ENCODE measurements around the gene GPRC5C.

GPRC5C gene

DNA sequence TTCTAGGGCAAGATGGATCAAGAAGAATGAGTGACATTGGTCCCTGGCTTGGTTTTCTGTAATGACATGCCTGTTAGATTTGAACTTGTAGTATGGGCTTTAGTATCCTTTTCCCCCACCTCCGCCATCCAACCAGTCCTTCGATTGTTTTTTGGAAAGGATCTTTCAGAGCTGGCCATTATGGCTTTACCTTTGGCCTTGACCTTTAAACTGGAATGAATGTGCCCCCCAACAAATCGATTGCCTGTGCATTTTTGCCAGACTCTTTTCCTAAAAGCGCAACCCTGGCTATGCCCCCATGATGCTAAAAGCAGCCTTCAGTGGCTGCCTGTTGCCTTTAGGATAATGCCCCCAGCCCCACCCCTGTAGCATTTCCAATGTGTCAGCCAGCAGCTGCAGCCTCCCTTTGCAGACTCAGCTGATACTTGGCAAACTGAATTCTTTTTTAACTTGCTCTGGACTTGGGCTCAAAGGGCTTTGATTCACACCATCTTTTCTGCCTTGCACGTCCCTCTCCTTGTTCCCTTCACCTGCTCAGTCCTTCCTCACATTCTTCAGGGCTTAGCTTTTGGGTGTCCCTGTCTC lies 4.0 kb downstream of the GPRC5C start:
- no peak for DNase-seq

DNA sequence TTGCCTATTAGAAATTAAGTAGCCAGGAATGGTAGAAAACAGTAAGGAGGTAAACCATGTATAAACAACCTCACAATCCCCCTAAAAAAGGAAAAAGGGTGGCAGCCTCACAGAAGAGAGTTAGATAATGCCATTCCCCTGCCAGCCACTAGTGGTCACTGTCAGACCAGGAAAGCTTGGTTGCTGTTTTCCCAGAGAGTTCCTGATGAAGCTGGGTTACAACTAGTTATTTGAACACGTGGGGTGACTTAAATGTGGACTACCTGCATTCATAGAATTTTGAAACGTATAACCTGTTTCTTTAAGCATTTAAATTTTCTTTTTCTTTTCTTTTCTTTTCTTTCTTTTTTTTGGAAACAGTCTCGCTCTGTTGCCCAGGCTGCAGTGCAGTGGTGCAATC lies 5.8 kb downstream of the GPRC5C start:
- peak; percentile 25 for DNase-seq

DNA sequence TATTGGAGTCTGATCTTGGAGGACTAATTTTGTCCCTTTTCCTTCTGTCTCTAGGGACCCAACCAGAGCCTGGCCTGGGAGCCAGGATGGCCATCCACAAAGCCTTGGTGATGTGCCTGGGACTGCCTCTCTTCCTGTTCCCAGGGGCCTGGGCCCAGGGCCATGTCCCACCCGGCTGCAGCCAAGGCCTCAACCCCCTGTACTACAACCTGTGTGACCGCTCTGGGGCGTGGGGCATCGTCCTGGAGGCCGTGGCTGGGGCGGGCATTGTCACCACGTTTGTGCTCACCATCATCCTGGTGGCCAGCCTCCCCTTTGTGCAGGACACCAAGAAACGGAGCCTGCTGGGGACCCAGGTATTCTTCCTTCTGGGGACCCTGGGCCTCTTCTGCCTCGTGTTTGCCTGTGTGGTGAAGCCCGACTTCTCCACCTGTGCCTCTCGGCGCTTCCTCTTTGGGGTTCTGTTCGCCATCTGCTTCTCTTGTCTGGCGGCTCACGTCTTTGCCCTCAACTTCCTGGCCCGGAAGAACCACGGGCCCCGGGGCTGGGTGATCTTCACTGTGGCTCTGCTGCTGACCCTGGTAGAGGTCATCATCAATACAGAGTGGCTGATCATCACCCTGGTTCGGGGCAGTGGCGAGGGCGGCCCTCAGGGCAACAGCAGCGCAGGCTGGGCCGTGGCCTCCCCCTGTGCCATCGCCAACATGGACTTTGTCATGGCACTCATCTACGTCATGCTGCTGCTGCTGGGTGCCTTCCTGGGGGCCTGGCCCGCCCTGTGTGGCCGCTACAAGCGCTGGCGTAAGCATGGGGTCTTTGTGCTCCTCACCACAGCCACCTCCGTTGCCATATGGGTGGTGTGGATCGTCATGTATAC lies 8.0 kb downstream of the GPRC5C start:
- no peak for DNase-seq

DNA sequence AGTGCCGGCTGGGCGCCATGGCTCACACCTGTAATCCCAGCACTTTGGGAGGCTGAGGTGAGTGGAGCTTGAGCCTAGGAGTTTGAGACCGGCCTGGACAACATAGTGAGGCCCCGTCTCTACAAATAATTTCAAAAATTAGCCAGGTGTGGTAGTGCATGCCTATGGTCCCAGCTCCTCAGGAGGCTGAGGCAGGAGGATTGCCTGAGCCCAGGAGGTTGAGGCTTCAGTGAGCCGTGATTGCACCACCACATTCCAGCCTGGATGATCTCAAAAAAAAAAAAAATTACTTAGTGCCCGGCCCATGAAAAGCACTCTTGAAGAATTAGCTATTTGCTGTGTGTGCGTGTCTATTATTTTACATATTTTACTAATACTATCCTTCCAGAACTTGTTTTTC lies 9.6 kb downstream of the GPRC5C start:
- no peak for DNase-seq

DNA sequence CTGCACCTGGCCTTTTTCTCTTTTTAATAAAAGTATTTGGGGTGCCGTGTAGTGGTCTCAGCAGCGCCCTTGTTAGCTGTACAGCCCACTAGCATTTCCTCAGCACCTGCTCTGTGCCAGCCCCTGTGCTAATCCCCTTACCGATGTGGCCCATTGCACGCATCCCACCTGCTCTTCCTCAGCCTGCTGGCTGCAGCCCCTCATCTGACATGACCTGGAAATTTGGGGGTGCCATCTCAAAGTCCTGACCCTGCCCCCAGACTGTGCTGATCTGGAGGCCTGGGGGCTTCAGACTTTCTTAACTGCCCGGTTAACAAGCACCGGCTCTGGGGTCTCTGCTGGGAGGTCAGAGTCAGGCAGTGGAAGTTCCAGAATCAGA lies 10.4 kb downstream of the GPRC5C start:
- no peak for DNase-seq

DNA sequence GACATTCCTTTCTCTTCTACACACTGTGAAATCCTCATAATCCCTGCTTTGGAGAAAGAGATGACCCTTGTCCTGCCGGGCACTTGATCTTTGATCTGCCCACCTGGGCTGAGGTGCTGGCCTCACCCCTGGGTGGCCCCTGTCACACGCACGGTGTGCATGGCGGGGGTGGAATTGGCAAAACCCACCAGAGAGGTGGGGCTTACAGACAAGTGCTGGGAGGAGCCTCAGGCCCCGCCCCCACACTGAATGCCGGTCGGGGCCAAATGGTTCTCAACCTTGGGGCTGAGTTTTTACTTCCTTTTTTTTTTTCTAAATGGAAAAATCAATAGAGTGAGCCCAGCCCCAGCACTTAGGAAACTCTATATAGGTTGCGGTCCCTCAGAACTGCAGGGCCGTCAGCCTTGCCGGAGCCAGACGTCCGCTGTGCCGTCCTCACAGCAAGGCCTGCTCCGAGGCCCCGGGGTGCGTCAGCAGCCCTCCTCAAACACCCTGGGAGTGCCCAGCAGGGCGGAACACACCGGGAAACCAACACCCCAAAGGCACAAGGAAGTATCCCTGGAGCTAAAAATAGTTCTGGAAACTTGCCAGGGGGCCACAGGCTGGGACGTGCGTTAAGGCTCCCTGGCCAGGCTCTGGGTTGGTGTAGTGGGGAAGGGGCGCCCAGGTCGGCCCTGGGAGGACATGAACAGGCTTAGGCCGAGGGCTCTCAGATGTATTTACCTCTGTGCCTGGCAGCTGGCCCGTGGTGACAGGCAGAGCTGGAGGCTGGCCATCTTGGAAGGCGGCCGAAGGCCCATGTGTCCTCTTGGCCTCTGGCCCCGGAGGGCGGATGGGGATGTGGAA lies 11.0 kb downstream of the GPRC5C start:
- peak; percentile 41 for DNase-seq

DNA sequence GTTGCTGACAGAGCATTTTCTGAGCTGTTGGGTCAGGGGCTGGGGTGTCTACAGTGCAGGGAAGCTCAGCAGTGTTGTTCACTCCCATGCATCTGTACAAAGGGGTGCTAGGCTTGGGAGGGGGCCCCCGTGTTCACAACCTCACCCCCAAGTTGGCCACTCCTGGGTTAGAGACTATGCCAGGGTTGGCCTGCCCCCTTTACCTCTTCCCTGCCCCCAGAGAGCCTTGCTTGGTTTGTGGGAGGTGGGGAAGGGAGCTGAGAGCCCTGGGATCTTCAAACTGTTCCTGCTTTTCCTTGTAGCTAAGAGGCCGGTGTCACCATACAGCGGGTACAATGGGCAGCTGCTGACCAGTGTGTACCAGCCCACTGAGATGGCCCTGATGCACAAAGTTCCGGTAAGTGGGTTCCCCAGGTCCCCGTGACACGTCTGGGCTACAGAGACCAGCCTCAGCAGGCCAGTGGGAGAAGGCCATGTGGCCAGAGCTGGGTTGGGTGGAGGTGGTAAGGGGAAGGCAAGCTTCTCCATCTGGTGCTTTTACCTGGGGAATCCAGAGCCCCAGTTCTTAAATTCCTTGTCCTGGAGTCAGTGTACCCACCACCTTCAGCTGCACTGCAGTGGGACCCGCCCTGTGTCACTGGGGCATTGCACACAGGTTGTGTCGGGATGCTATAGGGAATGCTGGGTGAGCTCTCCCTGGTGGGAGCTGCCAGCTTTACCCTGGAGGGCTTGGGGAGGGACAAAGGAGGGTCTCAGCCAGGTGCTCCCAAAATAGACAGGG lies 11.8 kb downstream of the GPRC5C start:
- DNase-seq, result no peak

DNA sequence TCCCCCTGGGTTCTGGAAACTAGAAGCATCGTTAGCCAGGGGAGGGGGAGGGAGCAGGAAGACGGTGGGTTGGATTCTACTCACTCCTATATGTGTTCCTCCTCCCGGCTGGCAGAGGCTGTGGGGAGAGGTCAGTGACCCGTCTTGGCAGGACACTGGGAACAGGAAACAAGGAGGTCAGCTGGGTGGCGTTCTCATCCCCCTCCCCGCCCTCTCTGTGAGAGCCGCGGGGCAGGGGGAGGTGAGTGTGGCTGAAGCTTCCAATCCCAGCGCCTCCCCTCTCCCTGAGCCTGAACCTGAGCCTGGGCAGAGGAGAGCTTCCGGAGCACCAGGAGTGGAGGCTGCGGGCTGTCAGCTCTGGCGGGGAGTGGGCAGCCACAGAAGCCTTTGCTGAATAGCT lies 12.5 kb downstream of the GPRC5C start:
- DNase-seq, result no peak

DNA sequence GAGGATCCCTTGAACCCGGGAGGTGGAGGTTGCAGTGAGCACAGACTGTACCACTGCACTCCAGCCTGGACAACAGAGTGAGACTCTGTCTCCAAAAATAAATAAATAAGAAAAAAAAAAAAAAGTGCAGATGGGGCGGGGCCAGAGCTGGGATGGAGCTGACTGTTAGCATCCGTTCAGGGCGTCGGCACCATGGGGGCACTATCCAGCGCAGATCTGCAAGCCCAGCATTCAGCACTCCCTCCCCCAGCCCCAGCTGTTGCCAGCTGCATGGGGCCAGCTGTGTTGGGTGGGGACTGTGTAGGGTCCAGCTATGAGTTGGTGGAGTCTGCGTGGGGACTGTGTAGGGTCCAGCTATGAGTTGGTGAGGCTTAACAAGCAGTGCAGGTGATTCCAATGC lies 13.3 kb downstream of the GPRC5C start:
- DNase-seq, result no peak

DNA sequence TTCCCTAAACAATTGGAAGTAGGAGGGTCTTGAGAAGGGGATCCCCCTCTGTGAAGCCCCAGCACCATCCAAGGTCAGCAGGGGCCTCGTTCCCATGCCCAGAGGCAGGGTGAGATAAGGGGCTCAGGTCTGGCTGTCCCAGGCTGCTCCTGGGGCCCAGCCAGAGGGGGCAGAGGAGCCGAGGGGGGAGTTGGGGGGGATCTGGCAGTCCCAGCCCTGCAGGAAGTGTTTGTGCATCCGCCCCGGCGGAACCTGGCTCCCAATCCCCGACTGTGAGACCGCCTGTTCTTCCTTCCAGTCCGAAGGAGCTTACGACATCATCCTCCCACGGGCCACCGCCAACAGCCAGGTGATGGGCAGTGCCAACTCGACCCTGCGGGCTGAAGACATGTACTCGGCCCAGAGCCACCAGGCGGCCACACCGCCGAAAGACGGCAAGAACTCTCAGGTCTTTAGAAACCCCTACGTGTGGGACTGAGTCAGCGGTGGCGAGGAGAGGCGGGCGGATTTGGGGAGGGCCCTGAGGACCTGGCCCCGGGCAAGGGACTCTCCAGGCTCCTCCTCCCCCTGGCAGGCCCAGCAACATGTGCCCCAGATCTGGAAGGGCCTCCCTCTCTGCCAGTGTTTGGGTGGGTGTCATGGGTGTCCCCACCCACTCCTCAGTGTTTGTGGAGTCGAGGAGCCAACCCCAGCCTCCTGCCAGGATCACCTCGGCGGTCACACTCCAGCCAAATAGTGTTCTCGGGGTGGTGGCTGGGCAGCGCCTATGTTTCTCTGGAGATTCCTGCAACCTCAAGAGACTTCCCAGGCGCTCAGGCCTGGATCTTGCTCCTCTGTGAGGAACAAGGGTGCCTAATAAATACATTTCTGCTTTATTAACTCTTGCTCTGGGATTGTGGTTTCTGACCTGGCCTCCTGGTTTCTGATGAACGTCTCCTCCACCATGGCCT lies 14.9 kb downstream of the GPRC5C start:
- DNase-seq, result no peak

DNA sequence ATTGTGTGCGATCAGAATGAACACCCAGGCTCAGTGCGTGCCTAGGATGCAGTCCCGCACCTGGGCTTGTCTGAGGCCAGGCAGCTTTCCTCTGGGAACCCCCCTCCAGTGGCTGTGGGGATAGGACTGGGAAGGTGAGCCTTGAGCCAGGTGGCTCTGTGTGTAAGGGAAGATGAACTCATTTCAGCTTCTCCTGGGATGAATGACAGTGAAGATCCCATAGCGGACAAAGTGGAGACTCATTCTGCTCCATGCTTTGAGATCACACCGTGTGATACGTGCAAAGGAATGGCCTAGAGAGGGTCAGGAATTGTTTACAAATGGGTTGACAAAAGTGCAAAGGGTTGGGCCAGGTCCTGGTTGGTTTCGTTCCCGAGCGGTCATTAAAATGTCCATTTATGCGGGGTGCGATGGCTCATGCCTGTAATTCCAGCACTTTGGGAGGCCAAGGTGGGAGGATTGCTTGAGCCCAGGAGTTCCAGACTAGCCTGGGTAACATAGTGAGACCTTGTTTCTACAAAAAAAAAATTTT lies 15.8 kb downstream of the GPRC5C start:
- DNase-seq, result no peak

DNA sequence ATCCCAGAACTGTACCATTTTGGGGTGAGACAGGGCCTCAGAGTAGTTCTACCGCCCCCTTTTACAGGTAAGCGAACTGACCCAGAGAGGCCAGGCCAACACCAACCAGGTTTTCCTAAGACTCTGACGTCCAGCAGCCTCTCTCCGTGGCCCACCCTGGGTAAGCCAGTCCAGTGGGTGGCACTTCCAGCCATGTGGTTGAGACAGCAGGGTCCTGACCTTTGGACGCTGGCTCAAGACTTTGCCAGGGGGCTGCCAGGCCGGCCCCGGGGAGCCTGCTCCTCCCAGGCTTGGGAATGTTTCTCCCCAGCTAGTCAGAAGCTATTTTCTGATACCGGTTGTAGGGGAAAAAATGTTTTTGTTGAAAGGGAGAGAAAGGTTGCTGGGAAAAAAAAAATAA lies 16.9 kb downstream of the GPRC5C start:
- DNase-seq, result no peak

DNA sequence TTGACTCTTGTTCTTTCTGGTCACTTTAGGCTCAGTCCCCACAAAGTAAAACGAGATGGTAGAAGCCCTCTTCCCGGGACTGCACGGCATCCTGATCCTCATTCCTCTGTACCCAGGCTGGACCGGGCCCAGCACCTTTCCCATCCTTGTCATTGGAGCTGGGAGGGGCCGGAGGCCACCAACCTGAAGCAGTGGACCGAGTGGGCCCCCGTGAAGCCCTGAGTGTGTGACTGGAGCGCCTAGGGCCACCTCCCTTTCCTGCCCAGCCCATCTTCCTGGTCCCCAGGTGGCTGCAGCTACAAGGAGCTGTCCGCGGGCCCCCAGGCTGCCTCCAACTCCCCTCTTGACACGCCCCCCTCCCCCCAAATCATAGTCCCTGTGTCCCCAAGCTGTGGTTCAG lies 17.4 kb downstream of the GPRC5C start:
- no peak for DNase-seq

DNA sequence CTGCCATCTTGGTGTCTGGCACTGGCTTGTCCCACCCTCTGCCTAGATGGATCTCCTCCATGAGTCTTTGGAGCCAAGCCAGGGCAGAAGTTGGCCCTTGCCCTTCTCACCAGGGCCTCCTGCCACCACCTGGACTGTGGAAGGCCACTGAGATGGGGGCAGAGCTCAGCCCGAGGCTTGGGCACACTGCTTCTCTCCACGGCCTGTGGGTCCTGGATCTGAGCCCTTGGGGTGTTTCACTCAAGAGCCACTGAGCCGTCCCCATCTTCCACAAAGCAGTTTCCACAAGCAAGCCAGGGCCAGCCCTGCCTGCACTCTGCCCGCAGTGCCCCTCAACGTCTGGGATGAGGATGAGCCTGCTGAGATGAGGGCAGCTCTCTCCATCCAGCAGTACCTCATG lies 17.9 kb downstream of the GPRC5C start:
- no peak for DNase-seq

DNA sequence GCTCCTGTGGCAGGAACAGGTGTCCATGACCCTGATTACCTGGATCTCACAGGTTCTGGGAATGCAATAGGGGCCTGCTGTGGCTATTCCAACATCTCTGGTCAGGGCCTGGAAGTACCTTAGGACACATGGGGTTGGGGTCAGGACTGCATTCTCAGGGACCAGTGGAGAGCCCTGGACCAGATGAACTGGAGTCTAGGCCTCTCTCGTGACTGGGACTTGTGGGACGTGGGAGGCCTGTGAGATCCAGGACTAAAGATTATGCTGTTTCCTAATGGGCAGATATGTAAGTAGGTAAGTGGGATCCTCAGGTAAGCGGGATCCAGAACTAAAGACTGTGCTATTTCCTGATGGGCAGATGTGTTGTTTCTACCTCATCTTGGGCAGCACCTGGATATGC lies 18.3 kb downstream of the GPRC5C start:
- DNase-seq, result no peak

DNA sequence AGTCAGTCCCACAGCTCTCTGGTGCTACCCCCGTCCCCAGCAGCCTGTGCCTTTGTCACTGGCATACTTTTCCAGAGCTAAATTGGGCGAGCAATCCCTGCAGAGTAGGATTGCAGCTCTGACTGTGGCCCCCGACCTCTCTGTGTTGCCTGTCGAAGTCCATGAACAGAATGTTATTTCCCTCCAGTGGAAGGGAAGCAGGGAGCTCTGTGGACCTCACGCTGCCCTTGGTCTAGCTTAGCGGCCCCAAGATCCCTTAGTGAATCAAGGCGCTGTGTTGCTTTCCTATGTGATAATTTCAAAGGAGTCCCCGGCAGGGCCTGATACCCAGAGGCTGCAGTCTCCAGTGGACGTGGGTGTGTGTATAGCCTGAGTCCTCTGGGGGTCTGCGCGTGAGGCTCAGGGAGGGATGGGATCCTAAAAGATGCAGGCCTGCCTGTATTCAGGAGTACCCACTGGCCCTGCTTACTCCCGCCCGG lies 19.1 kb downstream of the GPRC5C start:
- no peak for DNase-seq

DNA sequence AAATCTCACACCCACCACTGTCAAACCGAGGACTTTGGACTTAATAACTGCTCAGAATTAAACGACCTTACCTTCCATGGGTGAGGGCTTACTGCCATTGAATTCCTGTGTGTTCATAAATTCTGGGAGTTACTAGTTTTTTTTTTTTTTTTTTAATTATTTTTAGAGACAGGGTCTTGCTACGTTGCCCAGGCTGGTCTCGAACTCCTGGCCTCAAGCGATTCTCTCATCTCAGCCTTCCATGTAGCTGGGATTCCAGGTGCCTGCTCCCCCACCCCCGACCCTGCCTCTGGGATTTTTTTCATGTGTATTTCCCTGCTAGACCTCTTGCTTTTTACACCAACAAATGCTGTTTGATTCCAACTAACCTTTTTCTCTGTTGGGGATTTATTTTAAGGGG lies 19.7 kb downstream of the GPRC5C start:
- DNase-seq, result no peak

DNA sequence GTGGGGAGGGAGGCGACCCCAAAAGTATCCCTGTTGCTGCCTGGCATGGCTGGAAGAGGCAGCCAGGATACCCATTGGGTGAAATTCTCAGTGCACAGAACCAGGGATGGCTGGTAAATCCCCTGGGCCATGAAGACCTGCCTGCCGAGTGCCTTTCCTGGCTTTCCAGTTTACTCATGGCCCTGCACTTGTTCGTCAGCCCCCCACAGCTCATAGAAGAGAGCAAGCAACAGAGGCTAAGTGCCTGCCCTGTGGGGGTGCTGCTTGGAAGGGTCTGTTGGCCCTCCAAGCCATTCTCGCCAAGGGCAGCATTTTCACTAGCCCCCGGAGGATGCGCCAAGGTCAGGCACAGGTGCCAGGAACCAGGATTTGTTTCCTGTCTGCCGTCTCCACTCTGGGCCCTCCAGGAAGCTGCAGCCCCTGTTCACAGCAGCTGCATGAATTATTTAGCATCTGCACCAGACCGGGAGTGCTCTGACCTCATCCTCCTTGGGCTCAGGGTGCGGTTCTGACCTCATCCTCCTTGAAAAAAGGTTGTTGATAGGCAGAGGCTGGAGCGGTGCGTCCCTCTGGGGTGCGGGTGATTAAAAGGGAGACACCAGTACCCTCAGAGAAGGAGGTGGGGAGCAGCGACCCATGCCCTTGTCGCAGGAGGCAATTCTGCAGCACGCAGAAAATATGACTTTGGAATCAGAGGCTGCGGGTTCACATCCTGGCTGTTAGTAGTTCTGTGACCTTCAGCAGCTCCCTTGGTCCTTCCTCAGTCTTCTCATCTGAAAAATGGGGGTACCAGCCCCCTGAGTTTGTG lies 20.3 kb downstream of the GPRC5C start:
- no peak for DNase-seq

DNA sequence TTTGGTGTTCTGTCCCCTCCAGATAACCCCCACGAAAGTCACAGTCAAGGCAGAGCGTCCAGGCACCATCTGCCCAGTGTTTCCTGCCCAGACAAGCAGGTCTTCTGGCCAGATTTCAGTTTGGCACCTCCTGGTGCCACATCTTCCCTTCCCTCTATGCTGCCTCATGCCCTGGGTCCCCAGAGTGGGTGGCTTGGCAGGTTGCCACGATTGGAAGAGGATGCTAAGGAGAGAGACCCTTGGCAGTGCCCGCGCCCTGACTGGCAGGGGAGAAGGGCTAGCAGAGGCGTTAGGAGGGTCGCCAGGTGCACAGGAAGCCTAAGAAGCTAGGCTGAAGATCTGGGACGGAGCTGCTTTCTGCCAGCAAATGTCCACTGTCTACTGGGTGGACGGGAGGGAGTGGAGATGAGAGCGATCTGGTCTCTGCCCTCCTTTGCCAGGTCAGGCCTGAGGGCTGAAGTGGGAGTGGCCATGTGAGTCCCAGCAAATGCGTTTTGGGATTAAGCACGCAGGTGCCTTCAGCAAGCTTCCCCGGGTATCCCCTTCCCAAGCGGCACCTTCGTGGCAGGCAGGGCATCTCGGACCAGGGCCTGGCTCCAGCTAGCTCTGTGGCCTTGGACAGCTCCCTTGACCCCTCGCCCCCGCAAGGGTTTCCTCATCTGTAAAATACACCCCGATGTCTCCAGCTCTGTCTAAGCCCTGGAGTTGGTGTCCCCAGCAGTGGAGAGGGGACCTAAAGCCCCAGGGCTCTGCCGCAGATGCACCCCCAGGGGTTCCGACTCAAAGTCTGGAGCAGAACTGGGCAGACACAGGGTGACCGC lies 21.2 kb downstream of the GPRC5C start:
- DNase-seq, result no peak
